Midbrain (tissue), 1 donor: ENCODE measurements around the gene ABCA12.
A peak's percentile ranks its signal among the peaks of the same experiment; 100 is the strongest.

Source experiments
- DNase-seq: peaks from one replicate; lab custom pipeline; 2025; lab: John Stamatoyannopoulos, UW

ABCA12 gene

GRCh38 chr2:215038421-215038820 lies 100.0 kb downstream of the ABCA12 start:
- no peak for DNase-seq

- no peak for DNase-seq
These were observed 102.1 kb downstream of the ABCA12 start for GRCh38 chr2:215036314-215036713.

- no peak for DNase-seq
These were observed 104.3 kb downstream of the ABCA12 start for GRCh38 chr2:215034154-215034553.

- DNase-seq = no peak
These were observed 106.3 kb downstream of the ABCA12 start for GRCh38 chr2:215032153-215032552.

- DNase-seq = no peak
These were observed 107.1 kb downstream of the ABCA12 start for GRCh38 chr2:215031321-215031720.

- no peak for DNase-seq
These were observed 108.5 kb downstream of the ABCA12 start for GRCh38 chr2:215029936-215030335.

- no peak for DNase-seq
These were observed 110.2 kb downstream of the ABCA12 start for GRCh38 chr2:215028231-215028630.

GRCh38 chr2:215027779-215028178 lies 110.6 kb downstream of the ABCA12 start:
- DNase-seq = no peak

GRCh38 chr2:215022910-215023309 lies 115.5 kb downstream of the ABCA12 start:
- DNase-seq = no peak

GRCh38 chr2:215022418-215022817 lies 116.0 kb downstream of the ABCA12 start:
- peak; percentile 1 for DNase-seq

GRCh38 chr2:215020283-215020682 lies 118.1 kb downstream of the ABCA12 start:
- no peak for DNase-seq

GRCh38 chr2:215019521-215020145 lies 118.8 kb downstream of the ABCA12 start:
- DNase-seq = no peak

GRCh38 chr2:215019085-215019484 lies 119.3 kb downstream of the ABCA12 start:
- DNase-seq = no peak

- no peak for DNase-seq
These were observed 123.0 kb downstream of the ABCA12 start for GRCh38 chr2:215015421-215015820.

- no peak for DNase-seq
These were observed 128.0 kb downstream of the ABCA12 start for GRCh38 chr2:215010390-215010789.

GRCh38 chr2:215003001-215003400 lies 135.4 kb downstream of the ABCA12 start:
- no peak for DNase-seq

GRCh38 chr2:215002500-215002899 lies 135.9 kb downstream of the ABCA12 start:
- DNase-seq = peak; percentile 51

- DNase-seq = no peak
These were observed 137.7 kb downstream of the ABCA12 start for GRCh38 chr2:215000721-215001120.

- DNase-seq = no peak
These were observed 142.3 kb downstream of the ABCA12 start for GRCh38 chr2:214995926-214996670.

GRCh38 chr2:214995409-214995808 lies 143.0 kb downstream of the ABCA12 start:
- no peak for DNase-seq

GRCh38 chr2:214992911-214993310 lies 145.5 kb downstream of the ABCA12 start:
- no peak for DNase-seq

- no peak for DNase-seq
These were observed 149.2 kb downstream of the ABCA12 start for GRCh38 chr2:214989187-214989586.

- no peak for DNase-seq
These were observed 151.2 kb downstream of the ABCA12 start for GRCh38 chr2:214987261-214987660.

GRCh38 chr2:214985619-214986018 lies 152.8 kb downstream of the ABCA12 start:
- no peak for DNase-seq
